Vagina (tissue), 2 donors: Measurements from ENCODE around the gene PAQR4. TPM values are rescaled to one million over a fixed set of nuclear protein-coding genes. Genes with fewer than 3 reads are reported as not detected.

Experiments used
- DNase-seq, 2 donors: peaks; one replicate each; pipeline ENCODE4 v3.0.0-alpha.2; 2017; ENCODE audit errors: extremely low spot score in 2 of 2
- H3K27ac ChIP-seq: fragments of 200-600 bp; sonication (generic); one replicate; pipeline ENCODE4 v1.5.1; 2019
- H3K27me3 ChIP-seq: fragments of 200-600 bp; sonication (generic); one replicate; pipeline ENCODE4 v1.5.1; 2019
- H3K36me3 ChIP-seq, 2 donors: fragments of 200-600 bp; sonication (generic); one replicate each; pipeline ENCODE4 v1.5.1; 2017 to 2019
- H3K4me1 ChIP-seq: fragments of 200-600 bp; sonication (generic); one replicate; pipeline ENCODE4 v1.5.1; 2019
- H3K4me3 ChIP-seq, 2 donors: fragments of 200-600 bp; sonication (generic); 1 replicate in 1 of 2; 2 replicates in 1 of 2; pipeline ENCODE4 v1.5.1; 2016 to 2019
- H3K9me3 ChIP-seq: fragments of 200-600 bp; sonication (generic); one replicate; pipeline ENCODE4 v1.5.1; 2019
- CTCF ChIP-seq, 3 experiments: fragments of 450-650 bp in 2 of 3; fragments of 200-600 bp in 1 of 3; sonication (generic) in 1 of 3; IDR thresholded peaks; one replicate each; pipeline ENCODE4 v1.5.1; 2017 to 2019; ENCODE audit warnings: antibody characterized with exemption in 3 of 3, mild to moderate bottlenecking in 2 of 3, moderate library complexity in 2 of 3
- POLR2A ChIP-seq, 2 donors: fragments of 450-650 bp; IDR thresholded peaks; one replicate each; pipeline ENCODE4 v1.6.1; 2017; ENCODE audit warnings: antibody characterized with exemption in 2 of 2, mild to moderate bottlenecking in 2 of 2, moderate library complexity in 2 of 2
- POLR2AphosphoS5 ChIP-seq, 2 donors: sonication (generic); formaldehyde crosslinking; IDR thresholded peaks; one replicate each; pipeline ENCODE4 v1.9.0; 2017; ENCODE audit warnings: antibody characterized with exemption in 2 of 2, mild to moderate bottlenecking in 2 of 2, low read depth in 1 of 2; ENCODE audit not compliant: insufficient read depth in 1 of 2
- intact Hi-C: fragments of 100-400 bp; cut with DNase I; formaldehyde crosslinking; loops from one replicate; pipeline ENCODE4 v1.15.1; 2023
- total RNA-seq: library from RNA; depleted of rRNA; stranded (reverse); fragments of >200 nt; gene quantifications from one replicate; pipeline ENCODE4 v1.2.3, GENCODE V29; 2016

PAQR4 gene
- total RNA-seq, 1 donor from 2014 or later, result 2.7 TPM

- peak within 1 kb of the TSS; percentile 75 to 77 for H3K4me3 ChIP-seq
- H3K4me1 ChIP-seq, result peaks cover 32% of the 10 kb centered on the region
- DNase-seq, result no peak
- peak within 1 kb of the TSS; percentile 87 for H3K27ac ChIP-seq
- H3K36me3 ChIP-seq, result no peaks in the 10 kb centered on the region
- intact Hi-C loops, result no loop called here
- H3K9me3 ChIP-seq, result no peaks in the 10 kb centered on the region
- TF ChIP-seq CTCF (IDR thresholded peaks at IDR 0.05) (no peak), POLR2A (IDR thresholded peaks at IDR 0.05) (peak in 1 of 2 donors; percentile 89), POLR2AphosphoS5 (IDR thresholded peaks at IDR 0.05; ENCODE audit: insufficient read depth in 1 of 2, low read depth in 1 of 2) (peak in 1 of 2 donors; percentile 96)
- H3K27me3 ChIP-seq, result no peaks in the 10 kb centered on the region
These were observed 11.4 kb downstream of the PAQR4 start, which contains the start of gene PKMYT1 for GRCh38 chr16:2980227-2981176. TSS of gene PKMYT1 (minus strand) at chr16:2980446. CDS start at chr16:2979657, 789 bp downstream.

- DNase-seq, result no peak
- Histone ChIP-seq H3K4me1 (peaks cover 37% of the 10 kb centered on the region), H3K27me3 (no peaks in the 10 kb centered on the region), H3K4me3 (peak overlapping the region; percentile 75 to 77), H3K36me3 (no peaks in the 10 kb centered on the region), H3K27ac (no peak overlapping the region), H3K9me3 (no peaks in the 10 kb centered on the region)
- no peak for TF ChIP-seq POLR2A (IDR thresholded peaks at IDR 0.05)
- TF ChIP-seq POLR2AphosphoS5 (IDR thresholded peaks at IDR 0.05; ENCODE audit: insufficient read depth in 1 of 2, low read depth in 1 of 2), result no peak
- TF ChIP-seq CTCF (IDR thresholded peaks at IDR 0.05), result no peak
- intact Hi-C loops, result no loop called here
These were observed 12.2 kb downstream of the PAQR4 start for GRCh38 chr16:2981177-2981898.

GRCh38 chr16:2981899-2982250 is 12.7 kb downstream of the PAQR4 start:
- H3K4me3 ChIP-seq, result no peak overlapping the region
- no peaks in the 10 kb centered on the region for H3K27me3 ChIP-seq
- intact Hi-C loops, result no loop called here
- no peak for DNase-seq
- no peaks in the 10 kb centered on the region for H3K36me3 ChIP-seq
- peaks cover 37% of the 10 kb centered on the region for H3K4me1 ChIP-seq
- no peak overlapping the region for H3K27ac ChIP-seq
- no peak for TF ChIP-seq POLR2A (IDR thresholded peaks at IDR 0.05)
- no peak for TF ChIP-seq CTCF (IDR thresholded peaks at IDR 0.05)
- no peaks in the 10 kb centered on the region for H3K9me3 ChIP-seq

GRCh38 chr16:2982402-2982801 is 13.3 kb downstream of the PAQR4 start:
- DNase-seq, result no peak
- intact Hi-C loops, result no loop called here
- no peak overlapping the region for H3K4me3 ChIP-seq
- H3K36me3 ChIP-seq, result no peaks in the 10 kb centered on the region
- H3K4me1 ChIP-seq, result peaks cover 37% of the 10 kb centered on the region
- no peak overlapping the region for H3K27ac ChIP-seq
- TF ChIP-seq CTCF (IDR thresholded peaks at IDR 0.05) (no peak), POLR2A (IDR thresholded peaks at IDR 0.05) (no peak), POLR2AphosphoS5 (IDR thresholded peaks at IDR 0.05; ENCODE audit: insufficient read depth in 1 of 2, low read depth in 1 of 2) (no peak)
- no peaks in the 10 kb centered on the region for H3K27me3 ChIP-seq
- no peaks in the 10 kb centered on the region for H3K9me3 ChIP-seq
